NCI-H446 (cell line): ENCODE results near the gene SLC27A4.
A peak's percentile ranks its signal among the peaks of the same experiment; 100 is the strongest.

Experiments used
- DNase-seq, 2 experiments: peaks; one replicate each; lab custom pipeline; 2025; lab: John Stamatoyannopoulos, UW

Gene SLC27A4

DNA sequence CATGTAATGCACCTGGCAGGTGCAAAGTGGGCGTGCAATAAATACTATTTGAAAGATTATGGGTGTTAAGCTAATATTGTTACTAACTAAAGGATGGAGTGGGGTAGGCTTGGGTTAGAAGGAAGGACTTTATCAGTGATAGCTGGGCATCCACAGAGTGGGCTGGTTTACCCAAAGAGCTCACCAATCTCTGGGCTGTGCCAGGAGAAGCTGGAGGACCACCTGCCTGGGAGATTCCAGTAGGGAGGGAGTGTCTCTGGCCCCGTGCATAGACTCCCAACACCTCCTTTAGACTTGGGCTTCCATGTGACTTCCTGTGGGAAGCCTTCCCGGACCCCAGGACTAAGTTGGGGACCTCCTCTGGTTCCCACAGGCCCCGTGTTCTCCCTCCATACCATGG is 25.2 kb downstream of the SLC27A4 start:
- DNase-seq = no peak

DNA sequence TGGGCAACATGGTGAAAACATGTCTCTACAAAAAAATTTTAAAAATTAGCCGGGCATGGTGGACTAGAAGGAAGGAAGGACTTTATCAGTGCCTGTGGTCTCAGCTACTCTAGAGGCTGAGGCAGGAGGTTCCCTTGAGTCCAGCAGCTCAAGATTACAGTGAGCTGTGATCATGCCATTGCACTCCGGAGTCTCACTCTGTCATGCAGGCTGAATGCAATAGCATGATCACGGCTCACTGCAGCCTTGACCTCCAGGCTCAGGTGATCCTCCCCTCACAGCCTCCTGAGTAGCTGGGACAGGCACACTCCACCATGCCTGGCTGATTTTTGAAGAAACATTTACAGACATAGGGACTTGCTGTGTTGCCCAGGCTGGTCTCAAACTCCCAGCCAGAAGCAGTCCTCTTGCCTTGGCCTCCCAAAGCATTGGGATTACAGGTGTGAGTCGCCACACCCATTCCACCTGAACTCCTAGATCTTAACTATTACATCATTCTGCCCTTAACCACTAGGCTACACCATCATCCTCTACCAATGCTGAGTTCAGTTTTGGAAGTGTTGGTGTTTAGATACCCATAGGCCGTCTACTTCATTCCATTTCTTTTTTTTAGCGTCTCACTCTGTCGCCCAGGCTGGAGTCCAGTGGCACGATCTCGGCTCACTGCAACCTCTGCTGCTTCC is 28.8 kb downstream of the SLC27A4 start:
- DNase-seq = no peak

DNA sequence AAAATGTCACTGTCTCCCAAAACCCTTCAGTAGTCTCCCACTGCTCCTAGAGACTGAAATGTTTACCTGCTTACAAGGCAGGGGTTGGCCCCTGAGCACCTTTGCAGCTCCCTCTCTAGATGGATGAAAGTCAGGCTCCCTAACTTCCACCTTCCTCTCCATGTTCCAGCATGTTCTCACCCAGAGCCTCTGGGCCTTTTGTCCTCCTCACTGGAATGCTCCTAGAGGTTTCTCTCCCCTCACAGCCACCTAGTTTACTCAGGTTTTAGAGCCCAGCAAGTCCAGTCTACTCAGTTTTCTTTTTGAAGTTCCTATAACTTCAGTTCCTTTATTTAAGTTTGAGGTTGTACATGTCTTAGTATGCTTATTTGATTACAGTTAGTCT is 30.0 kb downstream of the SLC27A4 start:
- DNase-seq = no peak

DNA sequence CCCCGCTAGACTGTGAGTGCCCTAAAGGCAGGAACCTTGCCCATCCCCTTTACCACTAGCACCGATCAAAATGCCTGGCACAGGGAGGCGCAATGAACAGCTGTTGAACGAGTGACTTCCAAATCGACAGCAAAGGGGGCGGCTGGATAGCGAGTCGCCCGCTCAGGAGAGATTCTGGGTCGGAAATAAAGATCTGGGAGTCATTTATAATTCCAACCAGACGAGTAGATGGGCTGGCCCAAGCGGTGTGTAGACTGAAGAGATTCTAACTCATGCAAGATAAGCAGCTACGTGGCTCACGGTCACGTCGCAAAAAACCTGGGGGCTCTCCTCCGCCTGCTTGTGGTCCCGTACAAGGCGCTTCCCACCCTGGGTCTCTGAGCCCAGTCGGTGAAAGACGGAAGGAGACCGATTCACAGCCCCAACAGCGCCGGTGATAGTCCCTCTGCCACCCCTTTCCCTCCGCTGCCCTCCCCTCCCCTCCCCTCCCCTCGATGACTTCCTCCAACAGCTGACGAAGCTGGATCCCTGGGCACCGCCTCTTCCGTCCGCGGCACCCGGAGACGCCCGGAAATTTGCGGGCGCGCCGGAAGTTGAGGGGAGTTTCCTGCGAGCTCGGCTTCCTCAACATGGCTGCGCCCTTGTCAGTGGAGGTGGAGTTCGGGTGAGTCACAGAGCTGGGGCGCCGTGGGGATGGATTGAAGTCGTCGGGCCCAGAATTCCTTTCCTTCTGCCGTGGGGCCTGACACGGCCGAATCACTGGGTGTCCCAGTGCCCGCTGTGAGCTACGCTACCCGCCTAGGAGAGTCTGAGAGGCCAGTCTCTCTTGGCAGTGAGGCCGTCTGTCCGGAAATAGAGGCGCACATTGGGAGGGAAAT is 30.7 kb downstream of the SLC27A4 start, which contains the start of gene URM1:
Gene URM1 (plus strand): TSS at position 623 of the 878 bp plus-strand sequence. CDS start 7 bp downstream, at position 630.
- DNase-seq = peak; percentile 65 to 84

DNA sequence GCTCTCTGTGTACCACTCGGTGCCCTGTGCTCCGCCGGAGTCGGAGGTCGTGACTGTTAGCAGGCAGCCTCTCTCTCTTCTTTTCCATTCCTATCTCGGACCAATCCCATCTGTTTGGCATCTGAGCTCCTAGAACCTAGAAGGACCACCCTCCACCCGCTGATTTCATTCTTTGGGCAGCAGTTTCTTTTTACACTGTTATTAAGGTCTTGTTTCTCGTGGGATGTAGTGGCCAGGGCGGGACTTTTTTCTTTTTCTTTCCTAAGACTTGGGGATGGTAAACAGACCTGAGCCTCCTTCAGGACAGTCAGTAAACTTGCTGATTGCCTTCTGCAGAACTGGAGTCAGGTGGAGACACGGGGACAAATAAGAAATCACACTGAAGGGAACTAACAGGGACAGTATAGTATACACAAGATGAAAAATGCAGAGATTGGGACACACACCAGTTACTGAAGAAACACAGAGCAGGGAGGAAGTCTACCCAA is 31.3 kb downstream of the SLC27A4 start:
- DNase-seq = no peak

DNA sequence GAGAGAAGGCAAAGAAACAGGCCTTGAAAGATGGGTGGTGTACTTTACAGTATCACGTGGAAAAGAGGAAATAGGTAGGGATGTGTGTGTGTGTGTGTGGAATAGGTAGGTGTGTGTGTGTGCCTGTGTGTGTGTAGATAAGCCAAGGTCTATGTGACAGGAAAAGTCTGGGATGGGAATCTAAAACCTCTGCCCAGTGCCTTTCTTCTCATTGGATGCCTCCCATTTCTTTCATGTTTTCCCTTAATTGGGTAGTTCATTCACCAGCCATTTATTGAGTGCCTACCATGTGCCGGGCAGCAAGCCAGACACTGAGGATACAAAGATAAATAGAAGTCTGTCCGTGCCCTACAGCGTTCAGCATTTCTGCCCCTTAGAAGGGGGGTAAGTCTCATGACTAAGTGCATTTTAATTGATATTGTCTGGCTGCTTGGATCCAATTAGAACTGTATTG is 31.9 kb downstream of the SLC27A4 start:
- DNase-seq = no peak

DNA sequence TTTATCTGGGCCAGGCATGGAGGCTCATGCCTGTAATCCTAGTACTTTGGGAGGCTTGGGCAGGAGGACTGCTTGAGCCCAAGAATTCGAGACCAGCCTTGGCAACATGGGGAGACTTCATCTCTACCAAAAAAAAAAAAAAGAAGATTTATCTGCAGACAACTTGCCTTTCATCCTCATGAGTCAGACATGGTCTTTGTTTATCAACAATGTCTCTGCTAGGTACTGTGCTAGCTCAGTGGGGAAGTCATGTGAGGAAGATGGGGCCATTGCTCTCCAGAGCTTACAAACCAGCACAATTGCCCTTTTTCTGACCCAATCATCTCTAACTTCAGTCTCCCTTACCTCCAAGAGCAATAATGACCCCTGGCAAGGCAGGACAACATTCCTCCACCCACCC is 32.5 kb downstream of the SLC27A4 start:
- DNase-seq = no peak

DNA sequence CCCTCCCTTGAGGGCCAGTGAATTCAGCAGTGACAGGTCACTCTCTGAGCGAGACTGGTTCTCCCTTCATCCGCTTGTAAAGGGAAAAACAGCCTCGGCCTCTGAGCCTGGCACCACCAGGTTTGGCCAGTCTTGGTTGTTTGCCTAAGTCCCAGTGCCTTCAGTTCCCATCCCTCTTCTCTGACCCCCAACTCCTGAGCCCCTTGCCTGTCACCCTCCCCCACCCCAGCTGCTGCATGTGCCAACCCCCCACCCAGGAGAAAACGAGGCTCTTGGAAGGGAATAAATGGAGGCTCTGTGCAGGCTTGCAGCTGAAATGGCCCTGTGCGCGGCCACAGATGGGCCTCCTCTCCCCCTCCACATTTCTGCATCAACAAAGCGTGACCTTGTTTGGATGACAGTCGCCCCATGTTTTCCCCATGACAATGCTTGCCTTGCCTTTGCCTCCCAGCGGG is 33.9 kb downstream of the SLC27A4 start:
- no peak for DNase-seq

DNA sequence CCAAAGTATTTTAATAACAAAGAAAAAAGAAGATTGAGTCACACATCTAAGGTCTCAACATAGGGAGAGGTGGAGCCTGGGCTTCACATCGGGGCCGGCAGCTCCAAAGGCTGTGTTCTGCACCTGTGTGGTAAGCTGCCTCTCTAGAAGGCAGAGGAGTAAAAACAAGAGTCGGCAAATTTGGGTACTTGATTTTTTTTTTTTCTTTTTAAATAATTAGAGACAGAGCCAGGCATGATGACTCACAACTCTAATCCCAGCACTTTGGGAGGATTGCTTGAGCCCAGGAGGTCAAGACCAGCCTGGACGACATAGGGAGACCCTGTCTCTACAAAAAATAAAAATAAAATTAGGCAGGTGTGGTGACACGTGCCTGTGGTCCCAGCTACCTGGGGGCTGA is 35.5 kb downstream of the SLC27A4 start:
- no peak for DNase-seq

DNA sequence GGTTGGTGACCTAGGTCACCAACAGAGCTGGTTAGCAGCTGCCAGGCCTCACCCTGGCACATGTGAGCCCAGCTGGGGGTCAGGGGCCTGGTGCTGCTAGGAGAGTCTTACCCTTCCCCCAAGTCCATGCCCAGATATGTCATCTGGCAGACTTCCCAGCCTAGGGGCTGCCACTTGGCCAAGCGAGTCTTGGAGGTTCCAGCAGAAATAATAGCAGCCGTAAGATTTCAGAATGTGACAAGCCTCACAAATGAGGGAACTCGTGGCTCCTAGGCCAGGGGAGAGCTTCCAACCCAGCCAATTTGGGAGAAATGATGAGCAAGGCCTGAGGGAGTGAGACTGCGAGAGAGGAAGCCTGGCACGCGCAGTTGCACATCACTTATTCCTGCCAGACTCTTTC is 41.9 kb downstream of the SLC27A4 start:
- peak; percentile 8 to 81 for DNase-seq

DNA sequence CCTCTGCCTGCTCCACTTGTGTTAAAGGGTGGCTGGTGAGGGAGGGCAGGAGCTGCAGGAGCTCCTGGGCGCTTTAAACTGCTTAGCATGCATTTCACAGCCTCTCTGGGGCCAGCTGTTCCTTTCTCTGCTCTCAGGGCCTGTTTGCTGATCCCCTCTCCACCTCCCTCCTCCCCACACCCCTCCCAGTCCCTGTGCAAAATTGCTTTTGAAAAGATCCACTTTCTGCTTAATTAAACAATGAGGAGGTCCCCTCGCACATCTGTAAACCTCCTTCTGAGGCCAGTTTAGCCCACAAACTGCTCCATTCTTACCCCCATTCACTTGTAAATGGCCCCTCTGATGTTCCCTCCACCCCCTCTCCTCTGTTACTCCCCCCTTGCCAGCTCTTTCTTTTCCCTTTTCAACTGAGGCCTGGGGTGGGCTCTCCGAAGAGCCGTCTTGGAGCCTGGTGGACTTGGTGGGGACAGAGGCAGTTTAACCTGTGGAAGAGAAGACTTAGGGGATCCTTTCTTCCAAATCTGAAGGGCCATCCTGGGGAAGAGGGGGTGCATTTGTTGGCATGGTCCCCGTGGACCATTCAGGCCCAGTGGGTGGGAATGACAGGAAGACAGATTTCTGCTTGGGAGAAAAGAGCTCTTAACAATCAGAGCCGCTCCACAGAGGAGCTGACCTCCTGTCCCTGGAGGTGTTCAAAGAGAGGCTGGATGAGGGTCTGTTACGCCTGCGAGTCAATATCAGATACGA is 42.9 kb downstream of the SLC27A4 start:
- DNase-seq = no peak

DNA sequence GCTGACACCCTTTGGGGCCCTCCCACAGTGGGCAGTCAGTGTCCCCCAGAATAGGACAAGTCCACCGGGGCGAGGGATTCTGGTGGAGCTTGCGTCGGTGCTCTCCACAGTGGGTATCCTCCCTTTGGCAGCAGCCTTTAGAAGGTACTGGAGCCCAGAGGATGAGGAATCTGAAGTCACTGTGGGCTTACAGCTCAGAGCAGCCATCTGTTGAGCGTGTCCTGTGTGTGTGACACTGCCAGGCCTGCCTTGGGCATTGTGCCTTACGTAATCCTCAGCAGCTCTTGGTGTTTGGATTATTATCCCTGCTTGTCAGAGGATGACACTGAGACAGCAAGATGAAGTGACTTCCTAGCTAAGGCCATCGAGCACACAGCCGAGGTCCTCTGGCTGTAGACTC is 43.5 kb downstream of the SLC27A4 start:
- DNase-seq = no peak

DNA sequence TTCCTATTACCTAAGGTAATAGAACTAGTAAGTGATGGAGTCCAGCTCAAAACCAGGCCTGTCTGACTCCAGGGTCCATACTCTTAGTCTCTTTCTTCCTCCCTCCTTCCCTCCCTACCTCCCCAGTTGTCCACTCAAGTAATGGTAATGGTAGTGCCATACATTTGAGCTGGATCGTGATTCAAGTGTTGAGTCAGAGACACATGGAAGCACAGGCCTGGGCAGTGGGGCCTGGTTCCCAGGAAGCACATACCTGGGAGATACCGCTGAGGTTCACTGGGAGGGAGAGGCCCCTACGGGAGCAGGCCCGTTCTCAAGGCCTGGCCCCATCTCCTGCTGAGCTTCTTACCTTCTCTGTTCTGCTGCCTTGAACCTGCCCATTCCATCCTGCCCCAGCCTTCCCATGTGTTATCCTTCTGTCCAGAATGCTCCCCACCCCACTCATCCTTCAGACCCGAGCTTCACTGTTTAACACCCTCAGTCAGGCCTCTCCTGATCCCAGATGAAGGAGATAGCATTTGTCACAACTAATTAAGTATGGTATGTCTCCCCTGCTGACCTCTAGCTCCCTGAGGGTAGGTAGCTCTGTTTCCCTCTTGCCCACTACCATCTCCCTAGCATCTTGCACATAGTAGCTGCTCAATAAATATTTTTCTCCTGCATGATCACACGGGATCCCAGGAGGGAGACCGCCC is 44.6 kb downstream of the SLC27A4 start:
- no peak for DNase-seq

DNA sequence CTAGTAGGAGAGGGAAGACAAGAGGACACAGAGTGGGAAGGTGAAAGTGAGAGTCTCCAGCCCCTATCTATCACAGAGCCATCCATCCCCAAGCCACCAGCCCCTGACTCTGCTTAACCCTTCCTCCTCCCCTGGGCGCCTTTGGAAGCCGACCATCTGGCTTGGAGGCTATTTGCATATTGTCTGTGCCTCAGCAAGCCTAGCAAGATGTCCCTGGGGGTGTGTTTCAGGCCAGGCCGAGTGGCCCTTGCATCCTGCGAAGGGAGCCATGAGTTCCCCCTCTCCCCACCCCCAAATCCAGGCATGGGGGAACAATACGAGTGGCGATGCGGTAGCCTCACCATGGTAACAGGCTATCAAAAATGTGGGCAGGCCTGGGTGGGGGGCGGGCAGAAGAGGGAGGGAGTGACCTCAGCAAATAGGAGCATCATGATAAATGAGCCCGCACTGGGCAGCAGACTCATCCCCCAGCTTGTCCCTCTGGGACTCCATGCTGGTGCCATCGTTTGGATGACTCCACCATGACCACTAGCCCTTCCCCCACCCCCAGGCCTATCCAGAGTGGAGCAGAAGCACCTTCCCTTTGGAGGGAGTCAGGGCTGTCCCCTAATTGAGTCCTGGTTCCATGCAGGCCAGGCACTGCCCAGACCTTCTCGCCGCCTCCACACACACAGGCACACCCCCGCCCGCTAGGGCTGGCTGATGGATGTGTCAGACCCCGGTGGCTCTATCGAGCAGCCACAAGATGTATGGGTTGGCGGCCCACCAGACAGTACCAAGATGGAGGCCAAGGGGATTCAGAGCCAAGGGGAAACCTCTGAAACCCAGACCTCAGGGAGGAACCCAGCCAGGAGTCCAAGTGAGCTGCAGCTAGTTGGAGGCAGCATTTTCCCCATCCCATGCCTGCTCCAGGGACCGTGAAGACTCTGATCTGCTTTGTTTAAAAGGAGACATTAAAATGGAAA is 45.5 kb downstream of the SLC27A4 start:
- no peak for DNase-seq

DNA sequence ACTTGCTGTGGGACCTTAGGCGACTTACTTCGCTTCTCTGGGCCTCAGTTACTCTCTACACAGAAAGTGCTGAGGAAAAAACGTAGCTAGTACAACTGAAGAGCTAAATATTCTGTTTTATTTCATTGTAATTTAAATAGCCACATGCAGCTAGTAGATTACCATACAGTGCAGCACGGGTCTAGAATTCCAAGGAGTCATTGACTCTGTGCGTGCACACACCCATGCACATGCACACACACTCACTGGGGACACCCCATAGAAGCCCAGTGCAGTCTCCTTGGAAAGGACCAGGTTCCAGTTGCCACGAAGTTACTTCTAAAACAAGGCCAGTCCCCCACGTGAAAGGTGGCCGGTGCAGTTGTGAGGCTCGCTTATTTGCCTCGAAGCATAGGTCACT is 47.8 kb downstream of the SLC27A4 start:
- no peak for DNase-seq

DNA sequence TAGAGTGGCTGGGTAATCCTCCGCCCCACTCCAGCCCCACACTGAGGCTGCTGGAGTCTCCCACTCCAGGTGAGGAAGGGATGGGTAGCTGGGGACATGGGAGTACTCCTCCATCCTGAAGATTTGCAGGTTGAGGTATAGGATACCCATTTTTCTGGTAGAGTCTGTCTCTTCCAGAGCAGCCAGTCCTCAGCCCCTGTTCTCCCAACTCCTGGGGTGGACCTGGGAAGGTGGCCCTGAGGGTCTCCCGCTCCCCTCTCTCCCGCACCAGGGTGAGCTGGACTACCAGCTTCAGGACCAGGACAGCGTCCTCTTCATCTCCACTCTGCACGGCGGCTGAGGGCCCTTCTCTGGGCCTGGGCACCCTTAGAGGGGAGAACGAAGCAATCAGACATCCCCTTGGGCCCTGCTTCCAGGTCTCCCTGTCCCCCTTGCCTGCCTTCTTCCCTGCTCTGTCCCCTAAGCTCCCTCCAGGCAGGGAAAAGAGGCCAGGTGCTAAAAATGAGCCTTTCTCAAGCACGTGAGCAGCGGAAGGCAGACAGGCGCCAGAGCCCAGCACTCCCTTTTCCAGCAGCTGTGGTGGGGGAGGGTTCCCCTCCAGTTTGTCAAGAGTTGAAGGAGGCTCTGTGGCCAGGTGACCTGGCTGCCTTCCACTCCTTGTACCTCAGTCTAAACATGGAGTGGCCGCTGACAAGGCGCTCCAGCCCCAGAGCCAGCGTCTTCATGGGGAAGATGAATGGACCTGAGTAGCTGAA is 49.2 kb downstream of the SLC27A4 start:
- no peak for DNase-seq

DNA sequence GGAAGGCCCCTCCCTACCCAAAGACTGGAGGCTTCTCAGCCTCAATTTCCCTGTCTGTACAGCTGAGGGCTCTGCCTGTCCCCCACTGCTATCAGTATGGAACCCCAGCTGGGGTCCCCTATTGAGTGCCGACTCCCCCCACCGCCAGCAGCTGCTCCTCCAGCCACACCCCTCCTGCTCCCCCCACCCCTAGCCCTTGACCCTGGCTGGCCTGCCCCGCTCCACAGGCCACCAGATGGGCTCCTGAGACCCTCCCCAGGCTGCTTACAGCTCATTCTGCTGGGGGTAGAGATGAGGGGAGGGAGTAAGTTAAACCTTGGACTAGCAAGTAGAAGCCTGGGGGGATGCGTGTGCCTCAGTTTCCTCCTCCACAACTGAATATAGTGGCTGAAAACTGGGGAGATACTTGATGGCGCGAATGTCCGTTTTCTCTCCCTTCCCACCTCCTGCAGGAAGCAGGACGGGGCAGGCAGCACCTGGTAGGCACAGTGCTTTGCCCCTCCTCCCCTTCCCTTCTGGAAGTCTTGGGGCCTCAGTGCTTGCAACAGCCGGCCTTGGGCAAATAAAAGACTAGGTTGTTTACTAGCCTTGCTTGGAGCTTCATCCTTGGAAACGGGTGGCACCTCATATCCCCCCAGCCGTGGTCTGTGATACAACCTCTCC is 50.0 kb downstream of the SLC27A4 start:
- DNase-seq = no peak

DNA sequence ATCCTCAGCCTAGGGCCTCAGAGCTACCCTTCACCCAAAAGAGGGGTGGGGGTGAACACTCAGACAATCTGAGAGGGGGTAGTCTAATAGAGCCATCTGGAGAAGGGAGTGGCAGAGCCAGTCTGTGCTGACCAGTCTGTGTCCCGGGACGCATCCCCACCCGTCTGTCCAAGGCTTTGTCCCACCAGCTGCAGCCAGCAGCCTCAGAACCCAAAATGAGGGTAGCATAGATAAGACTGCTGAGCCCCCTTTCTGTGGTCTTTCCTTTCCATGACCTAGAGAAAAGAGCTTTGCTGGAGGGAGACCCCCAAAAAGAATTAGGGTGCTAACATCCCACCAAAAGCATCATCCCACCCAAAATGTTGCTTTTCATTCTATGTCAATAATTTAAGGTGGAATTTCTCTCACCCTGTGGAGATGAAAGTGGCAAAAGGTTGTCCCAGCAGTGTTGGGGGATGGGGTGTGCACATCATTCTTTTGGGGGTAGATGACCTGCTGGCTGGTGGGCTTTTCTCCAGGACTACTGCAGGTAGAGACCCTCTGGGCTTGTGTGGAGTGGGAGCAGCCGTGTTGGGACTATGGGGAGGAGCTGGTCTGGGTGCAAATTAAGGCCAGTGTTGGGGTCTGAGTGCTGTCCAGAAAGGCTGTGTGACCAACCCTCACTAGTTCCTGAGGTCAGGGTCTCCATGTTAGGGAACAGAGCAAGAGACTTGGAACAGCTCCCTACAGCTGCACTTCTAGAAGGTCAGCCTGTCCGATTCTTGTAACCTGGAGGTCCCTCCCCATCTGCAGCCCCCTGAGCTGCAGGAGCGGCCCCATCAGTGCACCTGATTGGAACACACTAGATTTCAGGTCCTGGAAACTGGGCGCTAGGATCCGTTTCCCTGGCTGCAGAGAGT is 50.7 kb downstream of the SLC27A4 start:
- DNase-seq = no peak
